NCI-H146 (cell line): ENCODE results near the gene EPHA10.

ENCODE experiments used
- DNase-seq: peaks from one replicate; lab custom pipeline; 2025; lab: John Stamatoyannopoulos, UW

The EPHA10 gene

DNA sequence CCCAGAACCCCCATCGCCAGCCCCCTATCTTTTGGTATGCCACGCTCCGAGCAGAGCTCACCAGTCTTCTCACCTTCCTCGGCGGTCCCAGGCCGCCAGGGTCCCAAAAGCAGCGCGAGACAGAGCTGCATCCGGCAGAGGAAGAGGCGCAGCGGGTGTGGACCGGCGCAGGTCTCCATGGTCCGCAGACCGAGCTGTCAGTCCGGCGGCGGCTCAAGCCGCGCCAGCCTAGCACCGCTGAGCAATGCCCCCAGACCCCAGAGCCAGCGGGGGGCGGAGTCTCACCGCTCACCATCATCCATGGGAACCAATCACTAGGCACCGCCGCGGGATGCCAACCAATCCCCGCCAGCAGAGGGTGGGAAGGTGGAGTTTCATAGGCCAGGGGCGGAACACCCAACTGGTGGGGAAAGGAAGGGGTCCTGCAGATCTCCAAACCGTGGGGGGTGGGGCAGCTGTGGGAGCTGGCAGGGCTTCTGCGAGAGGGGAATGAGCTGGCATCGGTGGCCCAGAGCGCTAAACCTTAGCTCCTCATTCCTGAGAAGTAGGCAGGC, at the start of gene EPHA10:
EPHA10 (minus strand) TSS at position 233 of the 554 bp plus-strand sequence; CDS start at position 179, 54 bp downstream.
- DNase-seq = peak; percentile 69

DNA sequence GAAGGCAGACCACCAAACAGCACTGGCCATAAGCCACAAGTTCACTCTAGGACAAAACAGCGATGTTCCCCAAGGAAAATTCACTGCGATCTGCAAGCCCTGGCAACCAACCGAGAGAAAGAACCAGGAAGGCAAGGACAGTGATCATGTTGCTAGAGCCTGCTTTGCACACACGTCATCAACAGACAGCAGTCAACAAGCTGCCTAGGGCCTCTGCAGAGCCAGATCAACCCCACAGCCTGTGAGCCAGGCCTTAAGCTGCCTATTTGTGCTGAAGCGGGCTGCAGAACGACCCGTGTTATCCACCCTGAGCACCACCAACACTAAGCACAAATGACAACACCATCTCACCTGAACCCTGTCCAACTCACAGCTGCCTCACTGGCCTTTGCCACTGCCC, 49.3 kb upstream of the EPHA10 start:
- no peak for DNase-seq

GRCh38 chr1:37813529-37814145, 48.7 kb upstream of the EPHA10 start:
- no peak for DNase-seq

- DNase-seq = peak; percentile 60
Observed at GRCh38 chr1:37811027-37811655, 46.2 kb upstream of the EPHA10 start.

GRCh38 chr1:37809942-37810341, 45.0 kb upstream of the EPHA10 start:
- no peak for DNase-seq

DNA sequence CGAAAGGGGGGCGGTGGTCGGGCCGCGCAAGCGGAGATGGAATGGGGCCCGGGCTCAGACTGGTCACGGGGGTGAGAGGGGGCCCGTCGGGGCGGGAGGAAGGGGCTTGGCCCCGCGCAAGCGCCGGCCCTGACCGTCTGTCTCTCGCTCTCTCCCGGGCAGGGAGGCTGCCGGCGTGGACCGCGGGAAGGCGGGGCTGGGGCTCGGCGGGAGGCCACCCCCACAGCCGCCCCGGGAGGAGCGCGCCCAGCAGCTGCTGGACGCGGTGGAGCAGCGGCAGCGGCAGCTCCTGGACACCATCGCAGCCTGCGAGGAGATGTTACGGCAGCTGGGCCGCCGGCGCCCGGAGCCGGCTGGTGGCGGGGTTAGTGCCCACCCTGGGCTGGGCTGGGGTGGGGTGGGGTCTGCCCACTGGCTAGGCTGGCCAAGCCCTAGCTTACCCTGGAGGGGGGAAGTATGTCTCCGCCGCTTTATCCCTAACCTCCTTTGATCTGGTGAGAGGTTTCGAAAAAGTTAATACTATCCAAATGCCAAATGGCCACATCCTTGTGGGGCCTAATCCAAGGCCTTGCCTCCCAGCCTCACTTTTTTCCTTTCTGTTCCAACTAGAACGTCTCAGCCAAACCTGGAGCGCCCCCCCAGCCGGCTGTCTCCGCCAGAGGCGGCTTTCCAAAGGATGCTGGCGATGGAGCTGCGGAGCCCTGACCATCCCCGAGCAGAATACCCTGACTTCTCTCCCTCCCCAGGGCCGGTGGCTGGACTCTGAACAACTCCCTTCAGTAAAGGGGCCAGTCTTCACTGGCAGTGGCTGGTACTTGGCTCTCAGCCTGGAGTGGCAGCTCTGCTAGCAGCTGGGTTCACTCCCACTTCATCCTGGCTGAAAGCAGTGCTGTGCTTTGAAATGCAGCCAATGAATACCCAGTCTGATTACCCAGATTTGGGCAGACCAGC, 43.7 kb upstream of the EPHA10 start:
- DNase-seq = peak; percentile 78

- DNase-seq = peak; percentile 89
Observed at GRCh38 chr1:37807555-37808368, 42.8 kb upstream of the EPHA10 start, which contains the start of the genes C1orf122 and YRDC. Gene C1orf122 (plus strand): TSS chr1:37807790. CDS start chr1:37808405, 615 bp downstream. Gene YRDC (minus strand): TSS chr1:37808208. CDS start chr1:37808180, 28 bp downstream.

GRCh38 chr1:37807220-37807554, 42.3 kb upstream of the EPHA10 start:
- no peak for DNase-seq

DNA sequence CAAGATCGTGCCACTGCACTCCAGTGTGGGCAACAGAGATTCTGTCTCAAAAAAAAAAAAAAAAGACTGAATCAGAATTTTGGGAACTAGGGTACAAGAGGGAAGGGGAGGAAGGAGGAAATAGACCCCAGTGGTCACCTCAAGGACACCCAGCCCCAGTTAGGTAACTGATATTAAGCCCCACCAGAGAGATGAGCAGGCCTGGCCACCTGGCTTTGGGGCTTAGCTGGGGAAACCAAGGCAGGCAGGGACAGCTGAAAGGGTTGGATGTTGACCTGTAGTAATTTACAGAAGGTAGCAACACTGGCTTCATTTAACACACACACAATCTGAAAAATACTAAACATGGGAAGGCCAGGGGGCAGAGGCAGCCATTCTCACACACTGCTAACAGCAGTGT, 37.5 kb upstream of the EPHA10 start:
- no peak for DNase-seq

- no peak for DNase-seq
Observed at GRCh38 chr1:37797750-37798345, 32.9 kb upstream of the EPHA10 start.

- no peak for DNase-seq
Observed at GRCh38 chr1:37795340-37796125, 30.6 kb upstream of the EPHA10 start.

GRCh38 chr1:37794372-37795339, 29.7 kb upstream of the EPHA10 start:
- peak; percentile 12 for DNase-seq

GRCh38 chr1:37793773-37794371, 29.0 kb upstream of the EPHA10 start, which contains the start of gene MANEAL:
Gene MANEAL (plus strand): TSS chr1:37793847. CDS start chr1:37794183, 336 bp downstream.
- peak; percentile 82 for DNase-seq

GRCh38 chr1:37792943-37793686, 28.2 kb upstream of the EPHA10 start:
- DNase-seq = no peak

GRCh38 chr1:37782491-37782890, 17.6 kb upstream of the EPHA10 start:
- DNase-seq = no peak

GRCh38 chr1:37778654-37779053, 13.7 kb upstream of the EPHA10 start:
- no peak for DNase-seq

GRCh38 chr1:37776946-37777516, 12.1 kb upstream of the EPHA10 start:
- no peak for DNase-seq
